Choroid plexus epithelial cell (primary cell): Measurements from ENCODE around the gene WSB2.
"Not testable (repeated sequence)": the region's sequence is repeated elsewhere in the genome, so short reads cannot be mapped to it uniquely, and the experiment has no call there.

Experiments used
- DNase-seq: peaks from one replicate; pipeline ENCODE4 v3.0.0-alpha.2; 2010; ENCODE audit warnings: low read depth
- H3K4me3 ChIP-seq: 2 replicates; pipeline ENCODE4 v1.5.1; 2011; ENCODE audit warnings: low read depth, mild to moderate bottlenecking, control low read depth, low read length, moderate library complexity
- CTCF ChIP-seq: conservative IDR thresholded peaks from 2 replicates; pipeline ENCODE4 v1.5.1; 2011; ENCODE audit warnings: low read depth, mild to moderate bottlenecking, control low read depth, inconsistent platforms, low read length, moderate library complexity

The WSB2 gene

GRCh38 chr12:118013283-118013682 is 47.7 kb downstream of the WSB2 start:
- TF ChIP-seq CTCF = no peak
- H3K4me3 ChIP-seq = no peak overlapping the region
- DNase-seq = no peak

GRCh38 chr12:118011961-118012360 is 49.0 kb downstream of the WSB2 start:
- H3K4me3 ChIP-seq = no peak overlapping the region
- no peak for DNase-seq
- no peak for TF ChIP-seq CTCF

- TF ChIP-seq CTCF = no peak
- DNase-seq = no peak
- H3K4me3 ChIP-seq = no peak overlapping the region
Observed at GRCh38 chr12:118011377-118011776, 49.6 kb downstream of the WSB2 start.

- no peak for TF ChIP-seq CTCF
- H3K4me3 ChIP-seq = no peak overlapping the region
- DNase-seq = no peak
Observed at GRCh38 chr12:118010903-118011302, 50.1 kb downstream of the WSB2 start.

DNA sequence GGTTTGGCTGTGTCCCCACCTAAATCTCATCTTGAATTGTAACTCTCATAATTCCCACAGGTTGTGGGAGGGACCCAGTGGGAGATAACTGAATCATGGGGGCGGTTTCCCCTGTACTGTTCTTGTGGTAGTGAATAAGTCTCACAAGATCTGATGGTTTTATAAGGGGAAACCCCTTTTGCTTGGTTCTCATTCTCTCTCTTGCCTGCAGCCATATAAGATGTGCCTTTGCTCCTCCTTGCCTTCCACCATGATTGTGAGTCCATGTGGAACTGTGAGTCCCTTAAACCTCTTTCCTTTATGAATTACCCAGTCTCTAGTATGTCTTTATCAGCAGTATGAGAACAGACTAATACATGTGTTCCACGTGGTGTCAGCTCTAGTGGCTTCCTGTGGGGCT is 61.2 kb downstream of the WSB2 start:
- DNase-seq, H3K4me3 ChIP-seq: not testable (repeated sequence)

- no peak overlapping the region for H3K4me3 ChIP-seq
- no peak for DNase-seq
- TF ChIP-seq CTCF = no peak
Observed at GRCh38 chr12:117998719-117999118, 62.3 kb downstream of the WSB2 start.

GRCh38 chr12:117994551-117995438 is 66.2 kb downstream of the WSB2 start:
- no peak for DNase-seq
- no peak for TF ChIP-seq CTCF
- no peak overlapping the region for H3K4me3 ChIP-seq
